Measurements from ENCODE around the gene ADAM8. TPM values are rescaled to one million over a fixed set of nuclear protein-coding genes. Genes with fewer than 3 reads are reported as not detected.

Gene ADAM8
- total and polyA plus RNA-seq, 10 of the 15 experiments (the other 5 are each of a cell fraction or from before 2014, with no cell fraction given), result 0.37 to 92.7 (median 21.7) TPM

DNA sequence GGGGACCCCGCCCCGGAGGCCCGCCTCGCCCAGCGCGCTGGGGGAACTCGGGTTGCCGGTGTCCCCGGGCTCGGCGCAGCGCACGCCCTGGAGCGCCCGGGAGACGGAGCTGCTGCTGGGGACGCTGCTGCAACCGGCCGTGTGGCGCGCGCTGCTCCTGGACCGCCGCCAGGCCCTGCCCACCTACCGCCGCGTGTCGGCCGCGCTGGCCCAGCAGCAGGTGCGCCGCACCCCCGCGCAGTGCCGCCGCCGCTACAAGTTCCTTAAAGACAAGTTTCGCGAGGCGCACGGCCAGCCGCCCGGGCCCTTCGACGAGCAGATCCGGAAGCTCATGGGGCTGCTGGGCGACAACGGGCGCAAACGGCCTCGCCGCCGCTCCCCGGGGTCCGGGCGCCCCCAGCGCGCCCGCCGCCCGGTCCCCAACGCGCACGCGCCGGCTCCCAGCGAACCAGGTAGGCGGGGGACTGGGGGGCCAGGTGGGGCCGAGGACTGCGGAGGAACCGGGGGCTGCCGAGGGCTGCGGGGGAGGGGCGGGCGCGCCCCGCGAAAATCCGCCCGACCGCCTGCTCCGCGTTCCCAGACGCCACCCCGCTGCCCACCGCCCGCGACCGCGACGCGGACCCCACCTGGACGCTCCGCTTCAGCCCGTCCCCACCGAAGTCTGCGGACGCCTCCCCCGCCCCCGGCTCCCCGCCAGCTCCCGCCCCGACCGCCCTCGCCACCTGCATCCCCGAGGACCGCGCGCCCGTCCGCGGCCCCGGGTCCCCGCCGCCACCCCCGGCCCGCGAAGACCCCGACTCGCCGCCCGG is 46.1 kb downstream of the ADAM8 start:
- no peak overlapping the region for H3K4me3 ChIP-seq
- ChIA-PET POLR2A (no interaction called here), CTCF (no interaction called here), RAD21 (ENCODE audit: unreplicated experiment) (no interaction called here), SMC1A (ENCODE audit: uncharacterized antibody, unreplicated experiment) (no interaction called here)
- no peak overlapping the region for H3K27ac ChIP-seq (ENCODE audit: control insufficient read depth, insufficient read depth)
- H3K4me2 ChIP-seq (ENCODE audit: control insufficient read depth, insufficient read depth), result no peak overlapping the region
- TF ChIP-seq HDAC6 (IDR thresholded peaks at IDR 0.05; ENCODE audit: unreplicated experiment) (peak; percentile 66), NFYB (IDR thresholded peaks at IDR 0.05; ENCODE audit: insufficient read depth, low read depth, low read length) (no peak)
- ATAC-seq (no peak), FAIRE-seq (no peak), DNase-seq (ENCODE audit: low read depth, low spot score) (no peak)
- no peaks in the 10 kb centered on the region for H3K9me3 ChIP-seq (replicated peaks; ENCODE audit: control insufficient read depth, insufficient read depth, low read length)
- intact Hi-C loops (cut with micrococcal nuclease; ENCODE audit: unreplicated experiment) (no loop called here), in situ Hi-C loops (cut with MboI) (no loop called here)
- no peaks in the 10 kb centered on the region for H3K36me3 ChIP-seq (ENCODE audit: control insufficient read depth in 2 of 2, insufficient read depth in 2 of 2, low read length in 1 of 2)
- H4K20me1 ChIP-seq (ENCODE audit: control insufficient read depth, insufficient read depth), result no peaks in the 10 kb centered on the region
- 49% methylated on average over 35 of the region's 122 CpGs for WGBS (ENCODE audit: insufficient coverage, insufficient replicate concordance, low lambda C conversion rate, missing lambda C conversion rate)
- BruUV-seq (replicated peaks), result no TSS peak
- no peaks in the 10 kb centered on the region for H3K4me1 ChIP-seq (ENCODE audit: control insufficient read depth, insufficient read depth, low read length)
- peaks cover 1 to 3% of the 10 kb centered on the region in 2 experiments; a peak in 2 of 4 replicates for H3K27me3 ChIP-seq (replicated peaks in 1 of 2; ENCODE audit: control insufficient read depth in 2 of 2, insufficient read depth in 2 of 2, low read length in 1 of 2)
- no peaks in the 10 kb centered on the region for H3K79me2 ChIP-seq (ENCODE audit: control insufficient read depth, insufficient read depth, low read length)
- H3K9ac ChIP-seq (ENCODE audit: control insufficient read depth, insufficient read depth, low read length), result no peak overlapping the region
- H2AFZ ChIP-seq (ENCODE audit: control insufficient read depth, low read depth, low read length), result no peak overlapping the region

- no peak for ATAC-seq
- peaks cover 1 to 3% of the 10 kb centered on the region in 2 experiments; a peak in 2 of 4 replicates for H3K27me3 ChIP-seq (replicated peaks in 1 of 2; ENCODE audit: control insufficient read depth in 2 of 2, insufficient read depth in 2 of 2, low read length in 1 of 2)
Observed at GRCh38 chr10:133230044-133230361, 46.7 kb downstream of the ADAM8 start, which contains the start of gene UTF1. Gene UTF1 (plus strand): TSS chr10:133230217. CDS start chr10:133230289, 72 bp downstream.

More at GRCh38 chr10:133230044-133230361, 46.7 kb downstream of the ADAM8 start, which contains the start of gene UTF1:
- Histone ChIP-seq H3K36me3 (ENCODE audit: control insufficient read depth in 2 of 2, insufficient read depth in 2 of 2, low read length in 1 of 2) (no peaks in the 10 kb centered on the region), H3K4me1 (ENCODE audit: control insufficient read depth, insufficient read depth, low read length) (no peaks in the 10 kb centered on the region), H3K4me2 (ENCODE audit: control insufficient read depth, insufficient read depth) (no peak within 1 kb of the TSS), H3K9ac (ENCODE audit: control insufficient read depth, insufficient read depth, low read length) (no peak within 1 kb of the TSS), H4K20me1 (ENCODE audit: control insufficient read depth, insufficient read depth) (no peaks in the 10 kb centered on the region), H2AFZ (ENCODE audit: control insufficient read depth, low read depth, low read length) (no peak within 1 kb of the TSS), H3K27ac (ENCODE audit: control insufficient read depth, insufficient read depth) (no peak within 1 kb of the TSS), H3K4me3 (no peak within 1 kb of the TSS), H3K79me2 (ENCODE audit: control insufficient read depth, insufficient read depth, low read length) (no peaks in the 10 kb centered on the region), H3K9me3 (replicated peaks; ENCODE audit: control insufficient read depth, insufficient read depth, low read length) (no peaks in the 10 kb centered on the region)
- WGBS (ENCODE audit: insufficient coverage, insufficient replicate concordance, low lambda C conversion rate, missing lambda C conversion rate), result no CpG with 5 or more reads among the region's 49 CpGs
- intact Hi-C loops (cut with micrococcal nuclease; ENCODE audit: unreplicated experiment), result no loop called here
- BruUV-seq (replicated peaks), result no TSS peak
- ChIA-PET CTCF (no interaction called here), POLR2A (no interaction called here), SMC1A (ENCODE audit: uncharacterized antibody, unreplicated experiment) (no interaction called here), RAD21 (ENCODE audit: unreplicated experiment) (no interaction called here)
- TF ChIP-seq TCF7 (IDR thresholded peaks at IDR 0.05; ENCODE audit: borderline replicate concordance) (no peak), TCF12 (IDR thresholded peaks at IDR 0.05; ENCODE audit: low read depth, low read length) (no peak), SMAD1 (IDR thresholded peaks at IDR 0.05; ENCODE audit: low read depth, partially characterized antibody) (no peak), BHLHE40 (IDR thresholded peaks at IDR 0.05; ENCODE audit: borderline replicate concordance in 1 of 2, low read depth in 2 of 2, low read length in 1 of 2) (no peak)
- in situ Hi-C loops (cut with MboI), result no loop called here
- DNase-seq (ENCODE audit: low read depth, low spot score), result no peak
- FAIRE-seq, result no peak
